HEK293T (cell line): Measurements from ENCODE around the gene FCER2.

ENCODE experiments used
- CTCF ChIA-PET: fragments of 350-600 bp; formaldehyde crosslinking; extraction: SDS; loops from one replicate; lab custom pipeline; 2021; ENCODE audit warnings: antibody characterized with exemption, inconsistent platforms; lab: Yijun Ruan, JAX
- POLR2A ChIA-PET: fragments of 350-600 bp; formaldehyde crosslinking; extraction: SDS; loops from one replicate; lab custom pipeline; 2020; ENCODE audit warnings: antibody characterized with exemption, inconsistent platforms; lab: Yijun Ruan, JAX
- DNase-seq: peaks from one replicate; pipeline ENCODE4 v3.0.0; 2012; ENCODE audit warnings: mixed read lengths; ENCODE audit errors: extremely low spot score
- ARNT ChIP-seq: fragments of 450-650 bp; IDR thresholded peaks from 2 replicates; pipeline ENCODE4 v1.6.1; 2017; ENCODE audit warnings: mild to moderate bottlenecking
- BHLHE40 ChIP-seq: fragments of 450-650 bp; IDR thresholded peaks from 2 replicates; pipeline ENCODE4 v1.6.1; 2016; ENCODE audit warnings: mild to moderate bottlenecking, moderate library complexity, borderline replicate concordance
- CTBP1 ChIP-seq: fragments of 450-650 bp; IDR thresholded peaks from 2 replicates; pipeline ENCODE4 v1.6.1; 2016; ENCODE audit warnings: borderline replicate concordance
- ELF4 ChIP-seq: fragments of 450-650 bp; IDR thresholded peaks from 2 replicates; pipeline ENCODE4 v1.6.1; 2017; ENCODE audit warnings: antibody characterized with exemption
- FOXA1 ChIP-seq: fragments of 450-650 bp; IDR thresholded peaks from 2 replicates; pipeline ENCODE4 v1.6.1; 2016; ENCODE audit warnings: mild to moderate bottlenecking
- FOXK2 ChIP-seq: fragments of 450-650 bp; IDR thresholded peaks from 2 replicates; pipeline ENCODE4 v1.6.1; 2016; ENCODE audit warnings: mild to moderate bottlenecking
- FOXM1 ChIP-seq: fragments of 450-650 bp; IDR thresholded peaks from 2 replicates; pipeline ENCODE4 v1.6.1; 2017; ENCODE audit warnings: mild to moderate bottlenecking, borderline replicate concordance
- HDGF ChIP-seq: fragments of 450-650 bp; IDR thresholded peaks from 2 replicates; pipeline ENCODE4 v1.6.1; 2017; ENCODE audit warnings: antibody characterized with exemption, borderline replicate concordance
- L3MBTL2 ChIP-seq: fragments of 450-650 bp; conservative IDR thresholded peaks from 2 replicates; pipeline ENCODE4 v1.6.1; 2016; ENCODE audit warnings: mild to moderate bottlenecking
- LEF1 ChIP-seq: fragments of 450-650 bp; IDR thresholded peaks from 2 replicates; pipeline ENCODE4 v1.6.1; 2017; ENCODE audit warnings: mild to moderate bottlenecking, borderline replicate concordance
- NFRKB ChIP-seq: fragments of 450-650 bp; IDR thresholded peaks from 2 replicates; pipeline ENCODE4 v1.6.1; 2016; ENCODE audit warnings: mild to moderate bottlenecking, moderate library complexity
- PKNOX1 ChIP-seq: fragments of 450-650 bp; IDR thresholded peaks from 2 replicates; pipeline ENCODE4 v1.6.1; 2016
- SP1 ChIP-seq: fragments of 450-650 bp; IDR thresholded peaks from 2 replicates; pipeline ENCODE4 v1.6.1; 2017
- SUZ12 ChIP-seq: fragments of 450-650 bp; IDR thresholded peaks from 2 replicates; pipeline ENCODE4 v1.6.1; 2016; ENCODE audit warnings: mild to moderate bottlenecking
- TARDBP ChIP-seq: fragments of 450-650 bp; IDR thresholded peaks from 2 replicates; pipeline ENCODE4 v1.6.1; 2016
- ZNF384 ChIP-seq: fragments of 450-650 bp; IDR thresholded peaks from 2 replicates; pipeline ENCODE4 v1.6.1; 2016

Gene FCER2

GRCh38 chr19:7650148-7650547 lies 51.8 kb downstream of the FCER2 start:
- DNase-seq: no peak
- ChIA-PET POLR2A (no interaction called here), CTCF (no interaction called here)
- TF ChIP-seq ELF4: no peak
- no peak for TF ChIP-seq ARNT
- no peak for TF ChIP-seq FOXA1
- no peak for TF ChIP-seq CTBP1
- TF ChIP-seq SUZ12: no peak
- TF ChIP-seq LEF1: no peak
- TF ChIP-seq FOXM1: no peak
- no peak for TF ChIP-seq HDGF
- TF ChIP-seq PKNOX1: no peak
- TF ChIP-seq FOXK2: no peak
- no peak for TF ChIP-seq NFRKB
- TF ChIP-seq BHLHE40: no peak
- TF ChIP-seq SP1: no peak
- TF ChIP-seq L3MBTL2: no peak

GRCh38 chr19:7648265-7649014 lies 53.5 kb downstream of the FCER2 start:
- CTCF ChIA-PET: no interaction called here
- POLR2A ChIA-PET: interaction anchor here (1.2 kb wide), 1 partner anchor 11 kb away, joined by 3 read pairs; no protein-coding TSS in a partner anchor
- TF ChIP-seq SP1: no peak
- TF ChIP-seq L3MBTL2: no peak
- no peak for TF ChIP-seq FOXA1
- no peak for TF ChIP-seq TARDBP
- no peak for TF ChIP-seq LEF1
- TF ChIP-seq FOXK2: no peak
- TF ChIP-seq PKNOX1: no peak
- TF ChIP-seq HDGF: no peak
- no peak for TF ChIP-seq ARNT
- no peak for TF ChIP-seq NFRKB
- DNase-seq: no peak

GRCh38 chr19:7647156-7647555 lies 54.8 kb downstream of the FCER2 start:
- CTCF ChIA-PET: no interaction called here
- POLR2A ChIA-PET: no interaction called here
- DNase-seq: no peak
- TF ChIP-seq BHLHE40 (no peak), SP1 (no peak), PKNOX1 (no peak), L3MBTL2 (no peak), HDGF (no peak), TARDBP (no peak), SUZ12 (no peak), CTBP1 (no peak), ZNF384 (no peak), NFRKB (no peak), FOXM1 (no peak), ELF4 (no peak), FOXK2 (no peak), LEF1 (no peak), ARNT (no peak), FOXA1 (no peak)

- ChIA-PET POLR2A (no interaction called here), CTCF (no interaction called here)
- TF ChIP-seq HDGF (no peak), CTBP1 (no peak), TARDBP (no peak), ZNF384 (no peak), BHLHE40 (no peak), PKNOX1 (no peak), L3MBTL2 (no peak)
- DNase-seq: no peak
Measured at GRCh38 chr19:7646426-7646700, 55.6 kb downstream of the FCER2 start.

- ChIA-PET CTCF (no interaction called here), POLR2A (no interaction called here)
- no peak for DNase-seq
- TF ChIP-seq FOXM1: no peak
- no peak for TF ChIP-seq ELF4
- no peak for TF ChIP-seq CTBP1
Measured at GRCh38 chr19:7645656-7646425, 56.1 kb downstream of the FCER2 start.

GRCh38 chr19:7645163-7645562 lies 56.8 kb downstream of the FCER2 start:
- ChIA-PET POLR2A (no interaction called here), CTCF (interaction anchor here (0.8 kb wide), 1 partner anchor 36 kb away, joined by 3 read pairs; the partner anchor contains the start of gene TRAPPC5)
- TF ChIP-seq NFRKB: no peak
- TF ChIP-seq HDGF: no peak
- TF ChIP-seq CTBP1: no peak
- TF ChIP-seq ARNT: no peak
- no peak for TF ChIP-seq FOXM1
- no peak for TF ChIP-seq LEF1
- DNase-seq: no peak
